HG03280 (cell line): ENCODE measurements around the gene LTBP1.
"Not testable (repeated sequence)": the region's sequence is repeated elsewhere in the genome, so short reads cannot be mapped to it uniquely, and the experiment has no call there.

Experiments
- ATAC-seq: cut with Tn5 transposase; IDR thresholded peaks from one replicate; pipeline ENCODE4 v1.9.1; 2021; ENCODE audit warnings: mild to moderate bottlenecking, moderate library complexity; ENCODE audit not compliant: unreplicated experiment

The LTBP1 gene

DNA sequence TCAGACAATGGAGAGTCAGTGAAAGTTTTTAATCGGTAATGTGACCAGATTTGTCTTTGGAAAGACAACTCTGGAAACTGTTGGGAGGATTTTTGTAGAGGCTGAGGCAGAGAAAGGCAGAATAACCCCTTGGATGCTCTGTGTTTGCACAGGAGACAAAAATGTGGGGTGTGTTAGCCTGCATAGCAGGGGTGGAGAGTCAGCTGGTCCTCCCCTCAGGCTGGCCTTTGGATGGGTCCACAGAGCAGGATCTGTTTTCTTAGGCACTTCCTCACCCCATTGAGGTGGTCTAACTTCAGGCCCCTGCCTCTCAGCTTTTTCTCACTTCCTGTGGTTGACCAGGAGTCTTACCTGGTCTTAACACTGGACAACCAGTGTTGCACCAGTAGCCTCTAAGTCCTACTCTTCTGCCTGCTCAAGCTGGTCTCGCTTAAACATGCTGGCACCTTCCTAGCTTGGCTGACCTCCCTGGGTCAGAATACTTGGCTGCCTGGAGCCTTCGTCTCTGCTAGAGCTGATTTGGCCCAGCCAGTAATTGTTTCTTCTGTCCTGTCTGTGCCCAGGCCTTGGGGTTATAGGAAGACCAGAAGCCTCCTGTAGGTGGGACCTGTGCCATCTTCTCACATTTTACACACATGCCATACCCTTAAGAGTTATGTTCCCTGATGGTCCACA is 269.9 kb downstream of the LTBP1 start:
- no peak for ATAC-seq

DNA sequence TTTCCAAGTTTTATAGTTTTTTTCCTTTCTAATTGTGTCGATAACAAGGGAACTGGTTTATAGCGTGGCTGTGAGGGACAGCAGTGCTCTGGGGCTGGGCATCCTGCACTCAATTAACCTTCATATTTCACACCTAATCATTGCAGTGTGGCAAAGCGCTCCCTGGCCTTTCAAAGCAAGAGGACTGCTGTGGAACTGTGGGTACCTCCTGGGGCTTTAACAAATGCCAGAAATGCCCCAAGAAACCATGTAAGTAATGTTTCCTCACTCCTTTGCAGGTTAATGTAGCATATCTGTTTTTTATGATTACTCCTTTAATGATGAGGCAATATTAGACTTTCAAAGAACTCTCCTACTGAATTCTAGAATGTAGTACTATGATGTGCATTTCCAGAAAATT is 270.7 kb downstream of the LTBP1 start:
- no peak for ATAC-seq

DNA sequence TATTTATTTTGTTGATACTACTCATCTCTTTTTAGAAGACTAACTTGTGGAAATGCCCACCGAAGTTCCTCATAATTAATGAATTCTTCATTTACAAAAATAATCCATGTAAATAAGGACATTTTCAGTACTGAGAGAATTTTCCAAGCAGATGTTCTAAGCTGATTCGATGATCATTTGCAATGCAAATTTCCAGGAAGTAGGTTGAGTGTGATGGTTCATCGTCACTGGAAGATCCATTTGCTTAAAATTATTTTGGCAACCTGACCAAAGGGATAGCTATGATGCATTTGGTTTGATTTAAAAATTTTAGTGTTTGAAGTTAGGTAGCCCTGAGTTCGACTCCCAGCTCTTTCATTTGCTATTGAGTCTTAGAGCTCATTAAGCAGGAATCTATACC is 272.4 kb downstream of the LTBP1 start:
- no peak for ATAC-seq

DNA sequence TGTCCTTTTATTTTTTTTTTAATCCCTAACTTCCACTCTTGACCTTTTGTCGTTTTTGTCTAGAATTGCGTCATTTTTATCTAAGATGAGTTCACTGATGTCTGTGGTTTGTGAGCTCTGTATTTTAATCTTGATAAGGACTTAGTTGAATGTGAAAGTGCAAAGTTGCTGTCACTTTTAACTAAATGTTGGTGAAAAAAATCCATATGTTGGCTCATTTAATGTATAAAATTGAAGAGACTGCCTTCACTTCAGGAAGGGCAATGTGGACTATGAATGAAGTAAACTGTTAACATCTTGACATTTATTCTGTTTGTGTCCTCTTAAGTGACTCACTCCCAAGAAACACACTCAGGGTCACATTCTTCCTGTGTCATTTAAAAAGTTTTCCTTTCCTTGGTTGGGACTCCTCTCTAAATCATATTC is 273.1 kb downstream of the LTBP1 start:
- ATAC-seq, result no peak

DNA sequence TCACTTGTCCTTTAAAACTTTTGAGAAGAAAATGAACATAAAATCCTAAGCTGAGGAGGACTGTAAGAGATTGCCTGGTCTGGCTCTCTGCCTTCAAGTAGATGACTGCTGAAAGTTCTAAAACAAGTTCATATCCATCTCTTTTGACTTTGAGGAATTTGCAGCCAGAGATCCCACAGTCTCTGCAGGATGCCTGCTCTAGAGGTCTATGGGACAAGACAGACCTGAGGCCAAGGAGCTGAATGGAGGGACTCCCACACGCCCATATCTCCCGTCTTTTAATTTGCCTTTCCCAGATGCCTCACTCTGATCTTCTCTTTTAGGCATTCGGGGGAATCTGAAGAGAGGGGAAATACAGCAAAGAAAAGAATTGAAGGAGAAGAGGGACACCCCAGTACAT is 273.8 kb downstream of the LTBP1 start:
- ATAC-seq, result no peak

DNA sequence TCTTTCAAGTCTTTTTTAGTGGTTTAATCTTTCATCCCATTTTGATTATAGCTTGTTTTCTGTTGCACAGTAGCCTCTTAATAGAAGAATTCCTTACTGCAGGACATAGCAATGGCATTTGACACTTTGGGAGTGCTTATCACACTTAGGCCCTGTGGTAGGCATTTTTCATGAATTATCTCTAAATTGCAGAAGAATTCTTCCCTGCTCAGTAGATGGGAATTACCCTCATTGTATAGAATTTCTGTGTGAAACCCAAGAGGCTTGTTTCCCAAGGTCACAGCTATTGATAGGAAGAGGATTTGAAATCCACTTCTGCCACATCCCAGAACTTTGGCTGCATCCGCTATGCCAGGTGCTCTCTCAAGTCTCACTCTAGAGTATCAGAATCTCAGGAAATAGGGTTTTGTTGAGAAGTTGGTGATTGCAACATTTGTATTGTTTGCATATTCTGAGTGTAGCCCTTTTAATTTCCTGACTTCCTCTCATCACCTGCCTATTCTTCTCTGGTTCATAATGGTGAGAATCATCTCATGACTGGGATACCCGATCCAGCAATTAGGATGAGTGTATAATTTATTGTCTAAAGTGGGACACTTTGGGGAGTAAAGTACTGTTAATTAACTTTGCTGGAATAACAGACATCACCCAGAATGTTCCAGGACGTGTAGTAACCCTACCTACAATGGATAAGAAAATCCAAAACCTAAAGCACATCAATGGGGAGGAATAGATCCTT is 274.5 kb downstream of the LTBP1 start:
- ATAC-seq, result no peak

DNA sequence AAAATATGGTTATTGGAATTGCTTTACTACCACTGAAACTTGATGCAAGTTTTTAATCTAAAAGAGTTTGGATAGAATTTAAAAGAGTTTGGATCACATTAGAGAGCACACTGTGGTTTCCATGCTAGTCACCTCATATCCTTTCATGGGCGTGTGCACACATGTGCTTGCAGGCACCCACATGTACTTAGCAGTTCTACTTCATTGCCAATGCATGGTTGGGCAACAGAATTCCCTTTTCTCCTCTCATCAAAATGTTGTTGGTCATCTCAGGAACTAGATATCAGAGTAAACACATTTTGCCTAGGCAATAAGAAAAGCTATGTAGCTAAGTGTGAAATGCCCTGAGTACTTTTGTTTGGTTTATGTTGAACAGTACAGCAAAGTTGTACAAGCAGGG is 275.6 kb downstream of the LTBP1 start:
- no peak for ATAC-seq

DNA sequence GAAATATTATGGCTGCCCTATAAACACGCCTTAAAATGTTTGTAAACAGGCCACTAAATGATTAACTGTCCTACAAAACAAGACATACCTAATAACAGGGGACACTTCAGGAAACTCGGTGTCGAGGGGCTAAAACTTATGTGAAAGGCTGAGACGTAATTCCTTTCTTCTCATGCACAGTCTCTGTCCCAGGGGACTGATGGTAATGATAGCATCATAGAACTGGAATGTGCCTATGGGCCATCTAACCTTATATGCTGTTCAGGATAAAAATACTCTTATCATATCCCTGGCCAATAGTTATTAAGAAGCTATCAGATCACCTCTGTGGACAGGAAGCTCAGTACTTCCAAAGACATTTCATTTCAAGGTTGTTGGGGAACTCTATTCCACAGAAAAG is 277.1 kb downstream of the LTBP1 start:
- no peak for ATAC-seq

DNA sequence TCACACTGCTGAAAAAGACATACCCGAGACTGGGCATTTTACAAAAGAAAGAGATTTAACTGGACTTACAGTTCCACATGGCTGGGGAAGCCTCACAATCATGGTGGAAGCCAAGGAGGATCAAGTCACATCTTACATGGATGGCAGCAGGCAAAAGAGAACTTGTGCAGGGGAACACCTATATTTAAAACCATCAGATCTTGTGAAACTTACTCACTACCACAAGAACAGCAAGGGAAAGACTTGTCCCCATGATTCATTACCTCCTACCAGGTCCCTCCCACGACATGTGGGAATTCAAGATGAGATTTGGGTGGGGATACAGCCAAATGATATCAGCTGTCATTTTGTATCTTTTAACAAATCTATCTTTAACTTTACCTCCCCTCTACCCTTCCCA is 278.6 kb downstream of the LTBP1 start:
- ATAC-seq, result no peak

DNA sequence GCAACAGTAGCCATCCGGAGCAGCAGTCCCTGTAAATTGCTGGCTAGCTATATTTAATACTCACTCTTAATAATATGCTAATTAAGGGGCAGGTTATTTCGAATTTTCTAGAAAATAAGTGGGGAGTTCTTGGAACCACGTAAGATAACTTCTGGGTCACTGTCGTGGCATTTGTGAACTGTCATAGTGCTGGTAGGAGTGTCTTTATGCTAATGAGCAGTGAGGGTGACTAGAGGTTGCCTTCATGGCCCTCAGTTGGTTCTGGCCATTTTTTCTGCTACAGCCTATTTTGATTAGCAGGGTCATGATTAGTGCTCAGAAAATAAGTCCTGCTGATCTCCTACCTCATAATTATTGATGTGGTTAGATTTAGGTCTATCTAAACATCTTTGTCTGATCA is 279.8 kb downstream of the LTBP1 start:
- ATAC-seq, result no peak

DNA sequence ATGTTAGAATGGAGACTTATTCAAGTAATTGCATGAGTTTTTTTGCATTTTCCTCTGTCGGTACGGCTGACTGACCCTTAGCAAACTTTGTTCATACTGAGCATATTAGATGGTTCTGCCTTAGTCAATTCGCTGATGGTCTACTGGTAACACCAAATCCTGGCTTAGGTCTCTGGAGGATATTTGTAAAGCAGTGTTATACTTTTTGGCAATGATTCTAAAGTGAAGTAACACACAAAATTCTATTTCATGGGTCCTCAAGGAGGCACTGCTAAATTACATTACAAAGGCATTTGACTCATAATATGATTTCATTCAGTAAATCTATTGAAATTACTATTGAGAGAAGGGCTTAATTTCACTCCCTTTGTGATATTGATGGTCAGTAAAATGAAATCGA is 282.9 kb downstream of the LTBP1 start:
- no peak for ATAC-seq

DNA sequence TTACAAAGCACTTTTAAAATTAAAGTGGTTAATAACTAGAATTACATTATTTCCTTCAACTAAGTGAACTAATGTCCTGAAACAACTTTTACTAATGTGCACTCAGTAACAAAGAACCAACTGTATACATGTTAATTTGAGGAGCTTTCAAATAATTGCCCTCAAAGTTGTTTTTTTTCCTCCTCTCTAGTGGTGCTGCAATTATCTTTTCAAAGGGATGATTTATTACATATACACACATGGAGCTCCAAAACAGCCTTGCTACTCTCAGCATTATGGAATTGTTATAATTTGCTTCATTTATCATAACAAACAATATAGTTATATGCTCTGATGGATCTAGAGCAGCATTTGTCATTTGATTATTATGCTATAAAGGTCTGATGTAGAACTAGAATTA is 283.4 kb downstream of the LTBP1 start:
- no peak for ATAC-seq

DNA sequence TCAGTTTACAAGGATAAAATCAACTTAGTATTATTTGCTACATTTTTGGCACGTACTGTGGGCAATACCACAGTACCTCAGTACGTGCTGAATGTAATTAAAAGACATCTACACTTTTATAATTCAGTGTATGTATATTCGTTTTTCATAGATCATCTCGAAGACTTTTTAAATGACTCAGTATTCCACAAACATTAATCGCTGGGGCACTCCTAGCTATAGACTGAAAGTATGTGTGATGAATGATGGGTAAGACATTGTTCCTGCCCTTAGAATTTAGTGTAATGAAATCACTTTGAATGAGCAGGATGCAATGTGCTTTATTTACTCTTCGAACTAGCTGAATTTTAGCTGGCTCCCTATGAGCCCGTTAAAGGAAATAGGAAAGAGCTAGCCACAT is 284.1 kb downstream of the LTBP1 start:
- no peak for ATAC-seq

DNA sequence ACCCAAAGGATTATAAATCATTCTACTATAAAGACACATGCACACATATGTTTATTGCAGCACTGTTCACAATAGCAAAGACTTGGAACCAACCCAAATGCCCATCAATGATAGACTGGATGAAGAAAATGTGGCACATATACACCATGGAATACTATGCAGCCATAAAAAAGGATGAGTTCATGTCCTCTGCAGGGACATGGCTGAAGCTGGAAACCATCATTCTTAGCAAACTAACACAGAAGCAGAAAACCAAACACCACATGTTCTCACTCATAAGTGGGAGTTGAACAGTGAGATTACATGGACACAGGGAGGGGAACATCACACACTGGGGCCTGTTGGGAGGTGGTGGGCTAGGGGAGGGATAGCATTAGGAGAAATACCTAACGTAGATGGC is 288.8 kb downstream of the LTBP1 start:
- not testable (repeated sequence) for ATAC-seq

DNA sequence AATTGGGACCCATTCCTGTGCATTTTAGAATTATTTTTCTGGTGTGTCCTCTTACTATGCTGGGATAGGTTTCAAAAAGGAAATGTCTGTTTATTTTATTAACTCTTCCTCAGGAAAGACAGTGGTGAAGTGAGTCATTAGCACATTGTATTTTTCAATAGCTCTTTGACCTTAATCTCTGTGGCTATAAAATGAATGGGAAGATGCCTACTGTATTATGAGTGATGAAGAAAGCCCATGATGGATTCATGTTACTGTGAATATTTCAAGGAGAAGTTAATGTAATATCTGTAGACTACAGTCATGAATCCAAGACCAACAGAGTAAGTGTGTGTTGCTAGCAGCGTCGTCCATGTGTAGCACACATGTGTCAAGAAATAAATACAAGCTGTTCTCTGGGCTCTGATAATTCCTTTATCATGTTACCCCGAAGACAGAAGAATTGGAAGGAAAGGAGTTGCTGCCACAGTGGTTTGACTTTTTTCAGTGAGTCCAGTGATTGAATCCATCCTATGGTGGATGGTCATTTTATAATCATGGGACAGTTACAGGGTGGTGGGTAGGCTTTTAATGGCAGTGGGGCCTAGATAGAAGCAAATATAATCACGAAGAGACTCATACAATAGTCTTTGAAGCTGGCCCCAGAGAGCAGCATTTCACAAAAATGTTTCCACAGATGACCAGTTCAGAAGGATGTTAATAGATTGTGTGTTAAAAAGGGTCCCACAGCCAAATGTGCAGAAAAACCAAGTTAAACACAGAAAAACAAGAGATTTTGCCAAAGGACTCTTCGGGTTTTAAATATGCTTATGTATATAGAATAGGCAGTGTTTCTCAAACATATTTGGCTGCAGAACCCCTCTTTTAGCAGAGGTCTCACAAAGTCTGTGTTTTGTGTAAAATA is 290.0 kb downstream of the LTBP1 start:
- no peak for ATAC-seq

DNA sequence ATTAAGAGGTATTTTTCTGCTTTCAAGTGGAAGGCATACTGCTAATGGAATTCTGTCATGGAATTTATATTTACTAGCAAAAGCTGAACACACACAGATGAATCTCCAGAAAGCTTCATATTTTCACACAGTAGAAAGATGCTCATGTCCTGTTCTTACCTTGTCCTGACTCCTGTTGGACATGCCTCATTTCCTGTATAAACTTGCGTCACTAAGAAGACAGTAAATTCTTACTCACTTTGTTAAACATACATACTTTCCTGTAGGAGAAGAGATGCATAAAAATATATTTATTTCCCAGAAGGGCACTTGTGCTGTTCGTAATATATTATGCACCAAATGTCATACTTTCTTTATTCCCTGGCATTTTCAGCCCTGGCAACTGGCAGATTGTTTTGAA is 291.4 kb downstream of the LTBP1 start:
- no peak for ATAC-seq

DNA sequence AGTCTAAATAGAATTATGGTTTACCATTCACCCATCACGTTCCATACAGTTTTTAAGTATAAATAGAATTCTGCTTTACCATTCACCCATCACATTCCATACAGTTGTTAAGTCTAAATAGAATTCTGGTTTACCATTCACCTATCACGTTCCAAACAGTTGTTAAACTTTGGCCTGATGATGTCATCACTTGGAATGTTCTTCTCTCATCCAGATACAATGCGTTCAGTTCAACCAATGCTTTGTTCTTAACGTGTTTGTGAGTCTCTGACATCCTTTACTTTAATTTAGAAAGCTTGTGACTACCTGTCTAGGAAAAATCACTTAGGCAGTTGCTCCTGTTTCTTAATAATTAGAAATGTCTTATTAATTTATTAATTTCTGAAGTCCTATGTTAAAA is 293.4 kb downstream of the LTBP1 start:
- no peak for ATAC-seq

DNA sequence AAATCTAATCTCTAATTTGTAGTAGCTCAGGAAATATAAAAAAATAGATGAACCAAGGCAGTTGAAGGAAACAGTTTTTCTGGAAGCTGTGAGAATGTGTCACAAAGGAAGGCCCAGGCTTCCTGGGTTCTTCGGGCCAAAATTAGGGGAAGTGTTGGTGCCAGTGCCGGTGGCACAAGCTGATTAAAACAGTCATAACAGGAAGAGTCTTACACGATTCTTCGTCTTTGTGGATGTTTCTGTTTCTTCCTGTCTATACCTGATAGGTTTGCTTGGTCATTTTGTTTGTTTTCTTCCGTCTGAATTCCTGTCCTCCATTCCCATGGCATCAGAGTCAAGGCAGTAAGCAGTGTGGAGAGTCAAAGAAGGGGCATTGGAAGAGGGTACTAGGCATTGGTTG is 294.3 kb downstream of the LTBP1 start:
- no peak for ATAC-seq

DNA sequence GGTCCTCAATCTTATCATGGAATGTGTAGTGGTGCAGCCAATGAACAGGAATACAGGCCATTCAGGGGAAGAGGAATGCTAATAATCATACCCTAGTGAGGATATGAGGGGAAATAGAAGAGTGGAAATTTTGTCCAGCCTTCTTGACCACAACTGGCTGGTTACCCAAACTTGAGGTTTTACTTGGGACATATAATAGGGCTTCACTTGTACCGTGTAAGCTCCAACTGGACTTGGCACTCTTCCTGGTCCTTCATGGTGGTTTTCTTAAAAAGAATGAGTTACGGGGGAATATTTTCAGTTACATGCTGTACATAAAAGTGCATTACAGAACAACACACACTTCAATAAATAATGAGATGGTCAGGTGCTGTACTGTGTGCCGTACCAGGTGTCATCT is 294.8 kb downstream of the LTBP1 start:
- ATAC-seq, result no peak

DNA sequence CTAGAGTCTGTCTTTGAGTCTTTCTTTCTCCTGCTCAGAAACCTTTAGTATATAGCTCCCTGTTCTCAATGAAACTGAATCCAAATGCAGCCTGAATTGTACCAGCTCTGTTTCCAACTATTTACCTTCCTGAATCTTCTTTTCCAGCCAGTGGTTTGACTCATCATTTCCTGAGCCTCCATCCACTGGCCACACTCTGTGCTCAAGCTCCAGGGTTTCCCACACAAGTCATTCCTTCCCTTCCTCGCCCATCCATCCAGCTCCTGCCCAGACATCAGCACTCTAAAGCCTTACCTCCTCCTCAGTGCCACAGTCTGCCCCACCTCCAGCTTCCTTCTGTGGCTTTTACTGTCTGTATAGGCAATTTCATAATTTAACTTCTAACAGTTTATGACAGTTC is 296.1 kb downstream of the LTBP1 start:
- no peak for ATAC-seq

DNA sequence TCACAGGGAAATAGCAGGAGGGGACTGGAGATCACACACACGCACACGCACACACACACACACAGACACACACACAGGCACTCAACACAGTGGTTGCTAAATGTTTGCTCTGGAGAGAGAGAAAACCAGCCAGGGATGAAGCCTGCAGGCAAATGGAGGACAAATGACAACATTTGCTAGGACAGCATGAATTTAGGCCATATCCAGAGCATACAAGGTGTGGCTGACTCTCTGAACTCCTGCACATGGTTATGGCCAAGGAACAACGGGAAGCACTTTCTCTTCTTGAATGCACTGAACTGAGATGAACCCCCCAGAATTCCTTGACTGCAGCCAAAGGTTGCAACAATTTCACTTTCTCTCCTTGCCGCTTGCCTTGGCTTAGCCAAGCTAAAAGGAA is 299.7 kb downstream of the LTBP1 start:
- ATAC-seq, result no peak

DNA sequence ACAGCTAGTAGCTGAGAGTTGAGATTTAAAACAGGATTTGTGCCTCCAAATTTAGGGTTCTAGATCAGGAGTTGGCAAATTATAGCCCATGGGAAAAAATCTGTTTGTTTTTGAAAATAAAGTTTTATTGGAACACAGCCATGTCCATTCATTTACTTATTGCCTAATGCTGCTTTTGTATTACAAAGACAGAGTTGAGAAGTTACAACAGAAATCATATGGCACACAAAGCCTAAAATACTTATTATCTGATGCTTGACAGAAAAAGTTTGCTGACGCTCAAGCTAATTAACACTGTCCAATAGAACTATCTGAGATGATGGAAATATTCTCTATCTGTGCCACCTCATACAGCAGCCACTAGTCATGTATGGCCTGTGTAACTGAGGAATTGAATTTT is 300.6 kb downstream of the LTBP1 start:
- ATAC-seq, result no peak
